ENCODE results near the gene PDCD1.
A peak's percentile ranks its signal among the peaks of the same experiment; 100 is the strongest.

Gene PDCD1

DNA sequence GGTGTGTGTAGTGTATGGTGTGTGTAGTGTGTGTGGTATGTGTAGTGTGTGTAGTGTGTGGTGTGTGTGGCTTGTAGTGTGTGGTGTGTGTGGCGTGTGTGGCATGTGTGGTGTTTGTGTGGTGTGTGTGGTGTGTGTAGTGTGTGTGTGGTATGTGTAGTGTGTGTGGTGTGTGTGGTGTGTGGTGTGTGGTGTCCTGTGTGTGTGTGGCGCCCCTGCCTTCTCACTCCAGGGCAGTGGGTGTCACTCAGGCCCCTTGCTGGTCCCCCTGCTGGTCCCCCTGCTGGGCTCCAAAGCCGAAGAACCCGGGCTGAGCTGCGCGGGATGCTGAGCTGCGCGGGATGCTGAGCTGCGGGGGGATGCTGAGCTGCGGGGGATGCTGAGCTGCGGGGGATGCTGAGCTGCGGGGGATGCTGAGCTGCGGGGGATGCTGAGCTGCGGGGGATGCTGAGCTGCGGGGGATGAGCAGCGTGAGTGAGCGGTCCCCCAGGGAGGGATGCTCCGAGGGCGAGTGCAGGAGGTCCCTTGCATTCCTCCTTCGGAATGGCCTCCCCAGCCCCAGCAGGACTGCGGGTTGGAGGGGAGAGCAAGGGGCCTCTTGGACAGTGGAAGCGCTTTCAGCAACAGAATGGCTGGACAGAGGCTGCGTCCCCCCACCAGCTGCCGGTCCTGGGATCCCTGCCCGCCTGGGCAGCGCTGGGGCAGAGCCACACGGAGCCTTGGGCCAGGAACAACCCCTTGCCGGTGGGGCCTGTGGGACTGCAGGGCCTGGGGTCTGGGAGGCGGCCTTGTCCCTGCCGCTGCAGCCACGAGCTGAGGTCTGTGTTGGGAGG lies 7.5 kb upstream of the PDCD1 start:
- Histone ChIP-seq H3K79me2 (ENCODE audit: control insufficient read depth, insufficient read depth, low read length, poor library complexity) (no peaks in the 10 kb centered on the region), H3K36me3 (ENCODE audit: control insufficient read depth in 1 of 2, insufficient read depth in 2 of 2, low read length in 2 of 2) (no peaks in the 10 kb centered on the region), H2BK12ac (ENCODE audit: low read length) (no peak overlapping the region), H3K4ac (ENCODE audit: low read depth, low read length) (no peak overlapping the region), H3K9me3 (ENCODE audit: insufficient read depth, low read depth, low read length) (peaks cover 19% of the 10 kb centered on the region), H3K27ac (ENCODE audit: low read depth, low read length) (no peak overlapping the region), H3K23ac (ENCODE audit: low read length) (peak overlapping the region; percentile 23), H3K4me2 (ENCODE audit: low read length) (no peak overlapping the region), H3K4me3 (ENCODE audit: low read depth, low read length) (peak overlapping the region; percentile 58), H3K79me1 (ENCODE audit: low read length) (no peaks in the 10 kb centered on the region), H3K14ac (ENCODE audit: low read length) (no peak overlapping the region), H4K91ac (ENCODE audit: low read depth, low read length) (no peak overlapping the region), H3K18ac (ENCODE audit: low read length) (no peak overlapping the region), H2AFZ (ENCODE audit: insufficient read depth, low read length, poor library complexity) (no peak overlapping the region), H2BK120ac (ENCODE audit: insufficient read depth, low read length, poor library complexity) (no peak overlapping the region), H3K9ac (ENCODE audit: low read length) (no peak overlapping the region), H2BK5ac (ENCODE audit: low read depth, low read length, poor library complexity) (no peak overlapping the region), H4K12ac (ENCODE audit: low read depth, low read length) (no peak overlapping the region), H2AK5ac (ENCODE audit: low read length) (no peak overlapping the region), H3K27me3 (ENCODE audit: insufficient read depth, low read length) (no peaks in the 10 kb centered on the region), H3K4me1 (ENCODE audit: control insufficient read depth in 1 of 2, insufficient read depth in 2 of 2, low read length in 2 of 2) (no peaks in the 10 kb centered on the region), H4K8ac (ENCODE audit: low read depth, low read length) (no peak overlapping the region)
- no peak for DNase-seq
- WGBS (ENCODE audit: extremely low coverage, insufficient coverage, insufficient read length) = no CpG with 5 or more reads among the region's 31 CpGs

- H3K27me3 ChIP-seq (ENCODE audit: insufficient read depth, low read length) = no peaks in the 10 kb centered on the region
- H3K9me3 ChIP-seq (ENCODE audit: insufficient read depth, low read depth, low read length) = peaks cover 19% of the 10 kb centered on the region
- no peak overlapping the region for H2BK12ac ChIP-seq (ENCODE audit: low read length)
- no peaks in the 10 kb centered on the region for H3K79me2 ChIP-seq (ENCODE audit: control insufficient read depth, insufficient read depth, low read length, poor library complexity)
- no peak overlapping the region for H2AFZ ChIP-seq (ENCODE audit: insufficient read depth, low read length, poor library complexity)
- no peak overlapping the region for H3K14ac ChIP-seq (ENCODE audit: low read length)
- H3K4me3 ChIP-seq (ENCODE audit: low read depth, low read length) = peak overlapping the region; percentile 58
- peak overlapping the region; percentile 66 for H3K23ac ChIP-seq (ENCODE audit: low read length)
- no peak overlapping the region for H3K9ac ChIP-seq (ENCODE audit: low read length)
- no peak overlapping the region for H2BK5ac ChIP-seq (ENCODE audit: low read depth, low read length, poor library complexity)
- H3K36me3 ChIP-seq (ENCODE audit: control insufficient read depth in 1 of 2, insufficient read depth in 2 of 2, low read length in 2 of 2) = no peaks in the 10 kb centered on the region
- DNase-seq = no peak
- 100% methylated on average over 3 of the region's 3 CpGs for WGBS (ENCODE audit: extremely low coverage, insufficient coverage, insufficient read length)
- no peak overlapping the region for H4K8ac ChIP-seq (ENCODE audit: low read depth, low read length)
- no peak overlapping the region for H2AK5ac ChIP-seq (ENCODE audit: low read length)
- no peak overlapping the region for H2BK120ac ChIP-seq (ENCODE audit: insufficient read depth, low read length, poor library complexity)
- H3K4me1 ChIP-seq (ENCODE audit: control insufficient read depth in 1 of 2, insufficient read depth in 2 of 2, low read length in 2 of 2) = no peaks in the 10 kb centered on the region
- H3K18ac ChIP-seq (ENCODE audit: low read length) = no peak overlapping the region
- H3K4me2 ChIP-seq (ENCODE audit: low read length) = no peak overlapping the region
- H3K4ac ChIP-seq (ENCODE audit: low read depth, low read length) = no peak overlapping the region
- H3K79me1 ChIP-seq (ENCODE audit: low read length) = no peaks in the 10 kb centered on the region
- no peak overlapping the region for H4K91ac ChIP-seq (ENCODE audit: low read depth, low read length)
- no peak overlapping the region for H3K27ac ChIP-seq (ENCODE audit: low read depth, low read length)
- no peak overlapping the region for H4K12ac ChIP-seq (ENCODE audit: low read depth, low read length)
Measured at GRCh38 chr2:241865416-241865956, 6.8 kb upstream of the PDCD1 start.

GRCh38 chr2:241864850-241865213 lies 6.1 kb upstream of the PDCD1 start:
- 100% methylated on average over 5 of the region's 5 CpGs for WGBS (ENCODE audit: extremely low coverage, insufficient coverage, insufficient read length)
- Histone ChIP-seq H3K79me1 (ENCODE audit: low read length) (no peaks in the 10 kb centered on the region), H4K91ac (ENCODE audit: low read depth, low read length) (no peak overlapping the region)

DNA sequence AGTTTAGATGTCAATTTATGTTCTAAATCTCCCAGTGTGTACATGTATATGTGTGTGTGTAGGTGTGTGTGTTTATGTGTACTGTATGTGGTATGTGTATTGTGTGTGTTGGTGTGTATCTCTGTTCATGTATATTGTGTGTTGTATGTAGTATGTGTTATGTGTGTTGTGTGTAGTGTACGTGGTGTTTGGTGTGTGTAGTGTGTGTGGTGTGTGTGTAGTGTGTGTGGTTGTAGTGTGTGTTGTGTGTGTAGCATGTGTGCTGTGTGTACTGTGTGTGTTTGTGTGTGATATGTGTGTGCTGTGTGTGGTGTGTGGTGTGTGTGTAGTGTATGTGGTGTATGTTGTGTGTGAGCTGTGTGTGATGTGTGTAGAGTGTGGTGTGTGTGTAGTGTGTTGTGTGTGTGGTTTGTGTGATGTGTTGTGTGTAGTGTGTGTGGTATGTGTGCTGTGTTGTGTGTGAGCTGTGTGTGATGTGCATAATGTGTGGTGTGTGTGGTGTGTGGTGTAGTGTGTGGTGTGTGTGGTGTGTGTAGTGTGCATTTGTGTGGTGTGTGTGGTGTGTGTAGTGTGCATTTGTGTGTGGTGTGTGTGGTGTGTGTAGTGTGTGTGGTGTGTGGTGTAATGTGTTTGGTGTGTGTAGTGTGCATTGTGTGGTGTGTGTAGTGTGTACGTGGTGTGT lies 5.6 kb upstream of the PDCD1 start:
- Histone ChIP-seq H3K23ac (ENCODE audit: low read length) (peak overlapping the region; percentile 69), H3K4me3 (ENCODE audit: low read depth, low read length) (peak overlapping the region; percentile 58), H3K4me2 (ENCODE audit: low read length) (peak overlapping the region; percentile 35), H4K12ac (ENCODE audit: low read depth, low read length) (no peak overlapping the region), H3K18ac (ENCODE audit: low read length) (no peak overlapping the region), H2BK5ac (ENCODE audit: low read depth, low read length, poor library complexity) (no peak overlapping the region), H3K79me1 (ENCODE audit: low read length) (no peaks in the 10 kb centered on the region), H2AK5ac (ENCODE audit: low read length) (no peak overlapping the region), H3K9ac (ENCODE audit: low read length) (no peak overlapping the region), H3K27ac (ENCODE audit: low read depth, low read length) (no peak overlapping the region), H3K36me3 (ENCODE audit: control insufficient read depth in 1 of 2, insufficient read depth in 2 of 2, low read length in 2 of 2) (no peaks in the 10 kb centered on the region), H4K8ac (ENCODE audit: low read depth, low read length) (no peak overlapping the region), H3K4me1 (ENCODE audit: control insufficient read depth in 1 of 2, insufficient read depth in 2 of 2, low read length in 2 of 2) (no peaks in the 10 kb centered on the region), H3K14ac (ENCODE audit: low read length) (no peak overlapping the region), H2BK12ac (ENCODE audit: low read length) (no peak overlapping the region), H3K9me3 (ENCODE audit: insufficient read depth, low read depth, low read length) (peaks cover 19% of the 10 kb centered on the region), H3K4ac (ENCODE audit: low read depth, low read length) (no peak overlapping the region), H4K91ac (ENCODE audit: low read depth, low read length) (no peak overlapping the region), H3K79me2 (ENCODE audit: control insufficient read depth, insufficient read depth, low read length, poor library complexity) (no peaks in the 10 kb centered on the region), H2BK120ac (ENCODE audit: insufficient read depth, low read length, poor library complexity) (no peak overlapping the region), H2AFZ (ENCODE audit: insufficient read depth, low read length, poor library complexity) (no peak overlapping the region), H3K27me3 (ENCODE audit: insufficient read depth, low read length) (no peaks in the 10 kb centered on the region)
- WGBS (ENCODE audit: extremely low coverage, insufficient coverage, insufficient read length) = 100% methylated on average over 2 of the region's 2 CpGs
- DNase-seq = no peak

More at GRCh38 chr2:241864850-241865213, 6.1 kb upstream of the PDCD1 start:
- peak overlapping the region; percentile 58 for H3K4me3 ChIP-seq (ENCODE audit: low read depth, low read length)
- H3K4me2 ChIP-seq (ENCODE audit: low read length) = no peak overlapping the region
- no peak for DNase-seq
- H3K27me3 ChIP-seq (ENCODE audit: insufficient read depth, low read length) = no peaks in the 10 kb centered on the region
- no peak overlapping the region for H2AFZ ChIP-seq (ENCODE audit: insufficient read depth, low read length, poor library complexity)
- no peak overlapping the region for H3K9ac ChIP-seq (ENCODE audit: low read length)
- no peak overlapping the region for H3K27ac ChIP-seq (ENCODE audit: low read depth, low read length)
- H3K18ac ChIP-seq (ENCODE audit: low read length) = no peak overlapping the region
- no peaks in the 10 kb centered on the region for H3K36me3 ChIP-seq (ENCODE audit: control insufficient read depth in 1 of 2, insufficient read depth in 2 of 2, low read length in 2 of 2)
- H3K23ac ChIP-seq (ENCODE audit: low read length) = peak overlapping the region; percentile 66
- no peak overlapping the region for H3K14ac ChIP-seq (ENCODE audit: low read length)
- no peak overlapping the region for H3K4ac ChIP-seq (ENCODE audit: low read depth, low read length)
- H2AK5ac ChIP-seq (ENCODE audit: low read length) = no peak overlapping the region
- H3K79me2 ChIP-seq (ENCODE audit: control insufficient read depth, insufficient read depth, low read length, poor library complexity) = no peaks in the 10 kb centered on the region
- no peak overlapping the region for H4K12ac ChIP-seq (ENCODE audit: low read depth, low read length)
- H2BK5ac ChIP-seq (ENCODE audit: low read depth, low read length, poor library complexity) = no peak overlapping the region
- no peak overlapping the region for H4K8ac ChIP-seq (ENCODE audit: low read depth, low read length)
- no peaks in the 10 kb centered on the region for H3K4me1 ChIP-seq (ENCODE audit: control insufficient read depth in 1 of 2, insufficient read depth in 2 of 2, low read length in 2 of 2)
- no peak overlapping the region for H2BK120ac ChIP-seq (ENCODE audit: insufficient read depth, low read length, poor library complexity)
- peaks cover 19% of the 10 kb centered on the region for H3K9me3 ChIP-seq (ENCODE audit: insufficient read depth, low read depth, low read length)
- H2BK12ac ChIP-seq (ENCODE audit: low read length) = no peak overlapping the region

All from trophoblast cell (in vitro differentiated cells and primary cell).